Urinary bladder (tissue), 4 donors: ENCODE measurements around the gene SAP30BP. TPM values are rescaled to one million over a fixed set of nuclear protein-coding genes. Genes with fewer than 3 reads are reported as not detected.

ENCODE experiments used
- DNase-seq: peaks from one replicate; pipeline ENCODE4 v3.0.0-alpha.2; 2015; ENCODE audit errors: extremely low spot score
- H3K27ac ChIP-seq: one replicate; pipeline ENCODE4 v1.5.1; 2013; ENCODE audit warnings: low read depth, mild to moderate bottlenecking, moderate library complexity
- H3K36me3 ChIP-seq: one replicate; pipeline ENCODE4 v1.6.1; 2013; ENCODE audit warnings: mild to moderate bottlenecking, moderate library complexity; ENCODE audit not compliant: insufficient read depth
- H3K4me1 ChIP-seq: one replicate; pipeline ENCODE4 v1.6.1; 2013; ENCODE audit warnings: mild to moderate bottlenecking, moderate library complexity; ENCODE audit not compliant: insufficient read depth
- H3K4me3 ChIP-seq: one replicate; pipeline ENCODE4 v1.5.1; 2013; ENCODE audit warnings: low read depth, low read length
- WGBS: extraction: QIAGEN DNeasy Blood & Tissue Kit; methylation state at CpG from one replicate; pipeline ENCODE4 v1.1.7; 2013; 5-methylcytosine and 5-hydroxymethylcytosine counted together
- polyA plus RNA-seq: library from polyadenylated mRNA; stranded (reverse); fragments of 200-250 nt; gene quantifications from one replicate; pipeline ENCODE4 v1.2.3, GENCODE V29; 2013
- total RNA-seq: library from RNA; depleted of rRNA; stranded (reverse); fragments of >200 nt; gene quantifications from one replicate; pipeline ENCODE4 v1.2.3, GENCODE V29; 2014
- donor health status: healthy with polysubstance abuse.
- donor health status: healthy.

SAP30BP gene
- total and polyA plus RNA-seq, 2 donors = 37.7 to 87.0 TPM

- H3K36me3 ChIP-seq = no peaks in the 10 kb centered on the region
- H3K4me3 ChIP-seq = no peak overlapping the region
- no peak for DNase-seq
- WGBS = 89% methylated on average over 29 of the region's 29 CpGs
- no peak overlapping the region for H3K27ac ChIP-seq
- H3K4me1 ChIP-seq = no peaks in the 10 kb centered on the region
Observed at GRCh38 chr17:75756451-75757085, 89.4 kb downstream of the SAP30BP start.

GRCh38 chr17:75757086-75757681 lies 90.0 kb downstream of the SAP30BP start:
- no peak overlapping the region for H3K27ac ChIP-seq
- H3K4me3 ChIP-seq = no peak overlapping the region
- H3K4me1 ChIP-seq = no peaks in the 10 kb centered on the region
- 91% methylated on average over 21 of the region's 21 CpGs for WGBS
- DNase-seq = no peak
- H3K36me3 ChIP-seq = no peaks in the 10 kb centered on the region

Other genes starting within 250 kb of the SAP30BP start
- 24.9 TPM for gene TMEM94, start 210.7 kb upstream of the SAP30BP start, total RNA-seq
- 45.8 TPM for gene TMEM94, start 210.7 kb upstream of the SAP30BP start, polyA plus RNA-seq
- 11.1 TPM for gene CASKIN2, start 151.8 kb upstream of the SAP30BP start, total RNA-seq
- gene CASKIN2, start 151.8 kb upstream of the SAP30BP start, polyA plus RNA-seq = 29.1 TPM
- gene TSEN54, start 150.8 kb upstream of the SAP30BP start, total RNA-seq = 10.9 TPM
- 20.4 TPM for gene TSEN54, start 150.8 kb upstream of the SAP30BP start, polyA plus RNA-seq
- gene LLGL2, start 141.6 kb upstream of the SAP30BP start, total RNA-seq = 10.6 TPM
- gene LLGL2, start 141.6 kb upstream of the SAP30BP start, polyA plus RNA-seq = 15.1 TPM
- 108 TPM for gene MYO15B, start 79.5 kb upstream of the SAP30BP start, total RNA-seq
- 78.1 TPM for gene MYO15B, start 79.5 kb upstream of the SAP30BP start, polyA plus RNA-seq
- 4.0 TPM for gene SMIM5, start 33.9 kb upstream of the SAP30BP start, total RNA-seq
- gene SMIM5, start 33.9 kb upstream of the SAP30BP start, polyA plus RNA-seq = 3.6 TPM
- gene RECQL5, start 184 bp upstream of the SAP30BP start, total RNA-seq = 22.2 TPM
- 19.6 TPM for gene RECQL5, start 184 bp upstream of the SAP30BP start, polyA plus RNA-seq
- 22.4 TPM for gene ITGB4, start 54.1 kb downstream of the SAP30BP start, total RNA-seq
- gene ITGB4, start 54.1 kb downstream of the SAP30BP start, polyA plus RNA-seq = 64.8 TPM
- 11.3 TPM for gene GALK1, start 97.9 kb downstream of the SAP30BP start, total RNA-seq
- gene GALK1, start 97.9 kb downstream of the SAP30BP start, polyA plus RNA-seq = 43.0 TPM
- 58.1 TPM for gene UNK, start 117.5 kb downstream of the SAP30BP start, total RNA-seq
- gene UNK, start 117.5 kb downstream of the SAP30BP start, polyA plus RNA-seq = 29.1 TPM
- 10.6 TPM for gene UNC13D, start 177.1 kb downstream of the SAP30BP start, total RNA-seq
- gene UNC13D, start 177.1 kb downstream of the SAP30BP start, polyA plus RNA-seq = 13.0 TPM
- gene WBP2, start 188.0 kb downstream of the SAP30BP start, total RNA-seq = 16.2 TPM
- 142 TPM for gene WBP2, start 188.0 kb downstream of the SAP30BP start, polyA plus RNA-seq
- 28.9 TPM for gene TRIM47, start 211.2 kb downstream of the SAP30BP start, total RNA-seq
- 55.8 TPM for gene TRIM47, start 211.2 kb downstream of the SAP30BP start, polyA plus RNA-seq
- gene TRIM65, start 229.6 kb downstream of the SAP30BP start, total RNA-seq = 15.2 TPM
- gene TRIM65, start 229.6 kb downstream of the SAP30BP start, polyA plus RNA-seq = 21.5 TPM
- gene MRPL38, start 237.5 kb downstream of the SAP30BP start, total RNA-seq = 18.3 TPM
- 61.3 TPM for gene MRPL38, start 237.5 kb downstream of the SAP30BP start, polyA plus RNA-seq